ENCODE measurements around the gene SLC31A1. TPM values are rescaled to one million over a fixed set of nuclear protein-coding genes. Genes with fewer than 3 reads are reported as not detected.

Gene SLC31A1
- total RNA-seq, 4 donors from 2014 or later, result 0.51 to 20.6 (median 10.6) TPM

DNA sequence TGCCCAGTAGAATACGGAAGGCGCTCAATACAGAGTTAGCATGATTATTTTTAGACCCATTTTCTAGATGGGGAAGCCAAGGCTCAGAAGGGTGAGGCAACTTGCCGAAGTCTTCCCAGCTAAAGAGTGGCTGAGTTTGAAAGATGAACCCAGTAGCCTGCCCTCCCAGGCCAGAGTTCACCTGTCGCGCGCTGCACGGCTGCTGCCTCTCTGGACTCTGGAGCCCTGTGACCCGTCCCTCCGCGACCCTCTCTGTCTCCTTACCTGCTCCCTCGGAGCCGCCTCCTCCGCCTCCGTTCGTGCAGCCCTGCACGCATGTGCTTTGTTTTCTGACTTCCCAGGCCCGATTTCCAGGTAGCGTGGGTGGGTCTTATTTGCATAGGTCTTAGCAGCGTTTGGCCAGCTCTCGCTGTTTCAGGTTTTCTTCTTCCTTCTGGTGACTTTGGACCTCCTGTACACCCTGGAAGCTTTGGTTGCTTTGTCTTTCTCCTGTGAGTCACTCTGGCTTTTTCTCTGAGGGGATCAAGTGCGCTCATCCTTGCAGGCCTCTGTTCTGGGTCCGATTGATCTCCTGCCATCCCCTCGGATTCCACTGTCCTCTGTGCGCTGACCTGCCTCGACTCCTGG is 81.6 kb downstream of the SLC31A1 start, which contains the start of gene RNF183:
TSS of gene RNF183 (minus strand) at position 585 of the 627 bp plus-strand sequence. CDS start 5,192 bp downstream, outside the sequence.
- intact Hi-C loops (cut with DNase I; ENCODE audit: low total_unique reads), result no loop called here
- Histone ChIP-seq H3K4me3 (no peak within 1 kb of the TSS), H3K9me3 (no peaks in the 10 kb centered on the region), H3K27ac (no peak within 1 kb of the TSS), H3K4me1 (no peaks in the 10 kb centered on the region), H3K27me3 (no peaks in the 10 kb centered on the region), H3K36me3 (no peaks in the 10 kb centered on the region)
- DNase-seq, result no peak
- no peak for TF ChIP-seq POLR2A (IDR thresholded peaks at IDR 0.05)
- TF ChIP-seq, protein P1, sequence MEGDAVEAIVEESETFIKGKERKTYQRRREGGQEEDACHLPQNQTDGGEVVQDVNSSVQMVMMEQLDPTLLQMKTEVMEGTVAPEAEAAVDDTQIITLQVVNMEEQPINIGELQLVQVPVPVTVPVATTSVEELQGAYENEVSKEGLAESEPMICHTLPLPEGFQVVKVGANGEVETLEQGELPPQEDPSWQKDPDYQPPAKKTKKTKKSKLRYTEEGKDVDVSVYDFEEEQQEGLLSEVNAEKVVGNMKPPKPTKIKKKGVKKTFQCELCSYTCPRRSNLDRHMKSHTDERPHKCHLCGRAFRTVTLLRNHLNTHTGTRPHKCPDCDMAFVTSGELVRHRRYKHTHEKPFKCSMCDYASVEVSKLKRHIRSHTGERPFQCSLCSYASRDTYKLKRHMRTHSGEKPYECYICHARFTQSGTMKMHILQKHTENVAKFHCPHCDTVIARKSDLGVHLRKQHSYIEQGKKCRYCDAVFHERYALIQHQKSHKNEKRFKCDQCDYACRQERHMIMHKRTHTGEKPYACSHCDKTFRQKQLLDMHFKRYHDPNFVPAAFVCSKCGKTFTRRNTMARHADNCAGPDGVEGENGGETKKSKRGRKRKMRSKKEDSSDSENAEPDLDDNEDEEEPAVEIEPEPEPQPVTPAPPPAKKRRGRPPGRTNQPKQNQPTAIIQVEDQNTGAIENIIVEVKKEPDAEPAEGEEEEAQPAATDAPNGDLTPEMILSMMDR (IDR thresholded peaks at IDR 0.05), result no peak

DNA sequence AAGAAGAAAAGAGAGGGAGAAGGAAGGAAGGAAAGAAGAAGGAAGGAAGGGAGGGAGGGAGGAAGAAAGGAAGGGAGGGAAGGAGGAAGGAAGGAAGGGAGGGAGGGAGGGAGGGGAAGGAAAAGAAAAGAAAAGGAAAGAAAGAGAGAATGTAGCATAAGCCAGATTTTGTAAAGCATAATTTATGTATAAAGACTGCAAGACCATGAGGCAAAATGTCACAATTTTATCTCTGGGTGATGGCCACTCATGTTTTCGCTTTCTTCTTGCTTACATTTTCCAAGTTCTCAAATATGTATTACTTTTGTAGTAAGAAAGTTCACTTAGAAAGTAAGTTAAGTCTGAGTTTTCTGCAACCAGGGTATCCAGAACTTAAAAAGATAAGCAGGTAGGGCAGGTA is 85.2 kb downstream of the SLC31A1 start:
- no peaks in the 10 kb centered on the region for H3K27me3 ChIP-seq
- DNase-seq, result no peak
- no peak overlapping the region for H3K4me3 ChIP-seq
- no peaks in the 10 kb centered on the region for H3K36me3 ChIP-seq
- no peak overlapping the region for H3K27ac ChIP-seq
- H3K4me1 ChIP-seq, result no peaks in the 10 kb centered on the region
- no peaks in the 10 kb centered on the region for H3K9me3 ChIP-seq
- intact Hi-C loops (cut with DNase I; ENCODE audit: low total_unique reads), result no loop called here
- TF ChIP-seq, protein P1 (IDR thresholded peaks at IDR 0.05), result no peak
- TF ChIP-seq POLR2A (IDR thresholded peaks at IDR 0.05), result no peak

DNA sequence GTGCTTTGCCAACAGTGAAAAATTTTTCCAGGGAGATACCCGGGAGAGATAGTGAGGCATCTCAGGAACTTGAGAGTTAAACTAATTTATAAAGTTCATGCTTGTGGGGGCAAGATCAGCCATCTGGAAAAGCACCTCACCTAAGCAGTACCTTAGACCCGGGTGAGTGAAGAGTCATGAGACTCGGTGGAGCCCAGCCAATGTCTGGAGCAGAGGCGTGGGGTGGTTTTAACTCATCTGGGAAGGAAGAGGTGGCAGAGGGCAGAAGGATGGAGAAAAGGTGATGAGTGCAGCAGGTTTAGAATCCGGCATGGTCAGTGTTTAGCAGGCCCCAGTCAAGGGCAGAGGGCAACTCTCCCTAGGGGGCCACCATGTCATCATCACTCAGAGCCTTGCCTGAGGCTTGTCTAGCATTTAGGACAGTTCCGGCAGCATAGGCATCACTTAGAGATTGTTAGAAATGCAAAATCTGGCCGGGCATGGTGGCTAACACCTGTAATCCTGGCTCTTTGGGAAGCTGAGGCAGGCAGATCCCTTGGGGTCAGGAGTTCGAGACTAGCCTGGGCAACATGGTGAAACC is 86.1 kb downstream of the SLC31A1 start:
- Histone ChIP-seq H3K36me3 (no peaks in the 10 kb centered on the region), H3K27ac (no peak overlapping the region), H3K4me1 (no peaks in the 10 kb centered on the region), H3K27me3 (no peaks in the 10 kb centered on the region), H3K9me3 (no peaks in the 10 kb centered on the region), H3K4me3 (no peak overlapping the region)
- DNase-seq, result no peak
- TF ChIP-seq, protein P1 (IDR thresholded peaks at IDR 0.05), result no peak
- no peak for TF ChIP-seq POLR2A (IDR thresholded peaks at IDR 0.05)
- intact Hi-C loops (cut with DNase I; ENCODE audit: low total_unique reads), result no loop called here

DNA sequence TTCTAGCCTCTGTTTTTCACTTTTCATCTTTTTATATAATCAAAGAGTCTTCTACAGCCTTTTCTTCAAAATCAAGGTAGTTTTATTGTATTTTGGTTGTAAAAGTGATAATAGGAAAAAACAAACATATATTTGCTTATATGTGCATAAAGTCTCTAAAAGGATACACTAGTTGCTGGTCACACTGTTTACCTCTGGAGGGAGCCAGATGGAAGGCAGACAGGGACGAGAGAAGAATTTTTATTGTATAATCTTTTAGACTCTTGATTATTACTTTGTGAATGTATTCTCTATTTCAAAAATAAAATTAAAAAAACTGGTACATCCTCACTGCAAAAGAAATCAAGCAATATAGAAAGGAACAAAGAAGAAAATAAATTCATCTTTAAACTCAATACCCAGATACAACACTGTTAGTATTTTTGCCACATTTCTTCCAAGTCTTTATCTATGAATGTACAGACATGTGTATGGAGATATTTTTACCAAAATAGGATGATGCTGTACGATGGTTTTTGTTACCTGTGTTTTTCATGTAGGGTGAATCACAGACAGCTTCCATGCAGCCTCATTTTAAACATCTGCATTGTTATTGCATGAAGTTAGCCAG is 88.0 kb downstream of the SLC31A1 start:
- intact Hi-C loops (cut with DNase I; ENCODE audit: low total_unique reads), result no loop called here
- Histone ChIP-seq H3K36me3 (no peaks in the 10 kb centered on the region), H3K27me3 (no peaks in the 10 kb centered on the region), H3K27ac (no peak overlapping the region), H3K9me3 (no peaks in the 10 kb centered on the region), H3K4me1 (no peaks in the 10 kb centered on the region), H3K4me3 (no peak overlapping the region)
- DNase-seq, result no peak
- no peak for TF ChIP-seq POLR2A (IDR thresholded peaks at IDR 0.05)
- TF ChIP-seq, protein P1 (IDR thresholded peaks at IDR 0.05), result peak in 3 of 4 experiments; percentile 24 to 37 (median 25)

DNA sequence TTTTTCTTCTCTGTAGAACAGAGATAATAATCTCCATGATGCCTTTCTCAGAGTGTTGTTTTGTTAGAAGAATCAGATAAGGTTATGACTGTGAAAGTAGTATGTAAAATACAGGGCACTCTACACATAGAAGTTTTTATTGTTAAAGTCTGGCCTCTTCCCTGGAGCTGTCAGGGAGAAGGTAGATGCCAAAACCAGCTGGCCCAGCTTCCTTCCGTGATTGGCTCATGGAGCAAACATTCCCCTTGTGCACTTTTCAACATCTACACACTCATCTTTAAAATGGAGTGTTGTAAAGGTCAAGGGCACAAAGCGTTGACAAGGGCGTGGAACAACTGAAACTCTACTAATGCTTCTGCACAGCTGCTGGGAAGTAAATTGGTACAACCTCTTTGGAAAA is 89.2 kb downstream of the SLC31A1 start:
- Histone ChIP-seq H3K27ac (no peak overlapping the region), H3K9me3 (no peaks in the 10 kb centered on the region), H3K36me3 (no peaks in the 10 kb centered on the region), H3K27me3 (no peaks in the 10 kb centered on the region), H3K4me1 (no peaks in the 10 kb centered on the region), H3K4me3 (no peak overlapping the region)
- DNase-seq, result no peak
- intact Hi-C loops (cut with DNase I; ENCODE audit: low total_unique reads), result no loop called here
- no peak for TF ChIP-seq POLR2A (IDR thresholded peaks at IDR 0.05)
- TF ChIP-seq, protein P1 (IDR thresholded peaks at IDR 0.05), result no peak
